Hippocampal formation (tissue), 2 donors: Measurements from ENCODE around the gene OLFML2B.

Source experiments
- DNase-seq, 2 donors: peaks; one replicate each; lab custom pipeline; 2025; lab: John Stamatoyannopoulos, UW

Gene OLFML2B

GRCh38 chr1:161945306-161946060, 78.2 kb downstream of the OLFML2B start:
- no peak for DNase-seq

GRCh38 chr1:161944381-161944780, 79.3 kb downstream of the OLFML2B start:
- DNase-seq = no peak

GRCh38 chr1:161943737-161944136, 79.9 kb downstream of the OLFML2B start:
- DNase-seq = no peak

GRCh38 chr1:161941726-161942436, 81.8 kb downstream of the OLFML2B start:
- no peak for DNase-seq

GRCh38 chr1:161940866-161941591, 82.6 kb downstream of the OLFML2B start:
- DNase-seq = no peak

- no peak for DNase-seq
These were observed 86.9 kb downstream of the OLFML2B start for GRCh38 chr1:161936786-161937185.

- no peak for DNase-seq
These were observed 88.4 kb downstream of the OLFML2B start for GRCh38 chr1:161935264-161935663.

- no peak for DNase-seq
These were observed 89.8 kb downstream of the OLFML2B start for GRCh38 chr1:161933592-161934588.
